HG03066 (cell line): ENCODE results near the gene PEX5L.
"Not testable (repeated sequence)": the region's sequence is repeated elsewhere in the genome, so short reads cannot be mapped to it uniquely, and the experiment has no call there.

ENCODE experiments used
- ATAC-seq: cut with Tn5 transposase; IDR thresholded peaks from one replicate; pipeline ENCODE4 v1.9.1; 2021; ENCODE audit warnings: low read depth; ENCODE audit not compliant: unreplicated experiment

Gene PEX5L, protein sequence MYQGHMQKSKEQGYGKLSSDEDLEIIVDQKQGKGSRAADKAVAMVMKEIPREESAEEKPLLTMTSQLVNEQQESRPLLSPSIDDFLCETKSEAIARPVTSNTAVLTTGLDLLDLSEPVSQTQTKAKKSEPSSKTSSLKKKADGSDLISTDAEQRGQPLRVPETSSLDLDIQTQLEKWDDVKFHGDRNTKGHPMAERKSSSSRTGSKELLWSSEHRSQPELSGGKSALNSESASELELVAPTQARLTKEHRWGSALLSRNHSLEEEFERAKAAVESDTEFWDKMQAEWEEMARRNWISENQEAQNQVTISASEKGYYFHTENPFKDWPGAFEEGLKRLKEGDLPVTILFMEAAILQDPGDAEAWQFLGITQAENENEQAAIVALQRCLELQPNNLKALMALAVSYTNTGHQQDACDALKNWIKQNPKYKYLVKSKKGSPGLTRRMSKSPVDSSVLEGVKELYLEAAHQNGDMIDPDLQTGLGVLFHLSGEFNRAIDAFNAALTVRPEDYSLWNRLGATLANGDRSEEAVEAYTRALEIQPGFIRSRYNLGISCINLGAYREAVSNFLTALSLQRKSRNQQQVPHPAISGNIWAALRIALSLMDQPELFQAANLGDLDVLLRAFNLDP

DNA sequence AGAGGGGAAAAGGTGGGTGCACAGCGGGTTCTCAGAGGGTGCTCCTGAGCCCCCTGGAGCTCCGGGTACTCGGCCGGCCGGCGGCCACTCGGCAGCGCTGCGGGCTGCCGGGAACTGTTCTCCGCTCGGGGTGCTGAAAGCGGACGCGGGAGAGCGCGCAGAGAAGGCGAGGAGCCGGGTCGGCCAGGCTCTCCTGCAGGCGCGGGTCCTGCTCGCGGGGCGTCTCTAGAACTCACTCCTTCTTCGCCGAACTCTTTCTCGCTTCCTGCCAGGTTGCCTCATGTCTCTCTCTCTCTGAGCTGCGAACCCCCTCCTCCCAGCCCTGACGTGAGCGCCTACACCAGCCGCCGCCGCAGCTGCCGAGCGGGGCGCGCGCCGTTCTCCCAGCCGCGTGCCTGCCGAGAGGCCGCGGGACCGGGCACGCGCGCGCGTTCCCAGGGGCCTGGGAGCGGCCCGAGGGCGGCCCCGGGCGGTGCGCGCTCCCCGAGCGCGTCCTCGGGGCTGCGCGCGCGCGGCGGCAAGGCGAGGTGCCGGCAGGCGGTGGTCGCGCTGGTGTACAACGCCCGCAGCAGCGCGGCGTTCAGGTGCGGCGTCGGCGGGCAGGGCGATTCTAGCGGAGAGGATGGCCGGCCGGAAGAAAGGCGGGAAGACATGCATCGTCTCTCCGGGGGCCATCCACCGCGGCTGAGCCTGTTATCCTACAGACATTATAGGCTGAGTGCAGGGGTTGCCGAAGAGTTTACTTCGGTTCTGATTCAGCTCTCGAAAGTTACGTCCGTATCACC lies at the start of gene PEX5L:
PEX5L (minus strand) TSS at position 267 of the 785 bp plus-strand sequence. CDS start 338 bp downstream, outside the sequence.
- ATAC-seq, result peak; percentile 84

DNA sequence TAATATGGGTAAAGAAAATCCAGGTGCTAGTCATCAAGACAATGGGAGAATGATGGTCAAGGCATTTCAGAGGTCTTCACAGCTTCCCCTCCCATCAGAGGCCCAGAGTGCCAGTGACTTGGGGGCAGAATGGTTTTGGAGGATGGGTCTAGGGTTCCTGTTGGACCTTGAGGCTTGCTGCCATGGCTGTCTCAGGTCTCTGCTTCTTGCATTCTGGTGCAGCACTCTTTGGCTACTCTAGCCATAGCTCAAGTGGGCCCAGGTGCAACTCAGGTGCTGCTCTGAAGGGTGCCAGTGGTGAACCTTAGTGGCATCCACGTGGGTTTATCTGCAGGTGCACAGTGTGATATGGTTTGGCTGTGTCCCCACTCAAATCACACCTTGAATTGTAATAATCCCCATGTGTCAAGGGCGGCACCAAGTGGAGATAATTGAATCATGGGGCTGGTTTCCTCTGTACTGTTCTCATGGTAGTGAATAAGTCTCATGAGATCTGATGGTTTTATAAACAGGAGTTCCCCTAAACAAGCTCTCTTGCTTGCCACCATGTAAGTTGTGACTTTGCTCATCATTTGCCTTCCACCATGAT lies 48.5 kb upstream of the PEX5L start:
- no peak for ATAC-seq

DNA sequence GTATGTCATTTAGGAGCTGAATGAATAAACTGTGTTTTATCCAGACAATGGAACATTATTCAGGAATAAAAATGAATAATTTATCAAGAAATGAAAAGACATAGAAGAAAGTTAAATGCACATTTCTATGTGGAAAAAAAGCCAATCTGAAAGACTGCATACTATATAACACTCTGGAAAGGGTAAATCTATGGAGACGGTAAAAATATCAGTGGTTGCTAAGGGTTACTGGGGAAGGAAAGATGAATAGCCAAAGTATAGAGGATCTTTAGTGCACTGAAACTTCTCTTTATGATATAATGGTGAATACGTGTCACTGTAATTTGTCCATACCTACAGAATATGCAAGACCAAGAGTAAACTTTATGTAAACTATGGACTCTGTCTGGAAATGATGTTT lies 46.0 kb upstream of the PEX5L start:
- no peak for ATAC-seq

DNA sequence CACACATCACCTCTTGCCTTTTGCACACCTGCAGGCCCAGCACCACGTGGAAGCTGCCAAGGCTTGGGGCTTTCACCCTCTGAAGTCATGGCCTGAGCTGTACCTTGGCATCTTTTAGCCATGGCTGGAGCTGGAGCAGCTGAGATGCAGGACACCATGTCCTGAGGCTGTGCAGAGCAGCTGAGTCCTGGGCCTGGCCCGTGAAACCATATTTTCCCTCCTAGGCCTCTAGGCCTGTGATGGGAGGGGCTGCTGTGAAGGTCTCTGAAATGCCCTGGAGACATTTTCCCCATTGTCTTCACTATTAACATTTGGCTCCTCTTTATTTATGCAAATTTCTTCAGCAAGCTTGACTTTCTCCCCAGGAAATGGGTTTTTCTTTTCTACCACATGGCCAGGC lies 41.9 kb upstream of the PEX5L start:
- no peak for ATAC-seq

DNA sequence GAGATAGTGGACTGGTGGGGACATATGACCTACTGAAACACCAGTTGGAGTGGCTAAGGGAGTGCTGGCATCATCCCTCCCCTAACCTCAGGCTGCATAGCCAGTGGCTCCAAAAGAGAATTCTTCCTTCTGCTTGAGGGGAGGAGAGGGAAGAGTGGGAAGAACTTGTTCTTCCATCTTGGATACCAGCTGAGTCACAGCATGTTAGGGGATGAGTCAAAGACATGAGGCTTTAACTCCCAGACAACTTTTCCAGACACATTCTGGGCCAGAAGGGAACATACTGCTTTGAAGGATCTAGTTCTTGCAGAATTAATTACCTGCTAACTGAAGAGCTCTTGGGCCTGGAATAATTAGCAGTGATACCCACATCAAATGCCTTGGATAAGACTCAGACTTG lies 36.8 kb upstream of the PEX5L start:
- no peak for ATAC-seq

DNA sequence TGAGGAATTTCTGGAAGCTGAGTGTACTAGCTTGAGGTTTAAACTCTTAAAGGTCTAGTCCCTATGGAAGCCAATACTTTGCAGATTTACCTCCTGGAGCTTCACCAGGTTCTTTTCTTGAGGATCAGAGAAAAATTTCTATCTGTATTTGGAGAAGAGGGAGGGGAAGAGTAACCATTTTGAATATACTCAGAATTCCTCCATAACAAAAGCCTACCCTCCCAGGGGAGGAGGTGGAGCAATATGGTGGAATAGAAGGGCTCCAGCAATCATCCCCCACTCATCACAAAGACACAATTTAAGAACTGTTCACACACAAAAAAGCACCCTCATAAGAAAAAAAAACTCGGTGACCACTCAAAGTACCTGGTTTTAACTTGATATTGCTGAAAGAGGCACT lies 36.0 kb upstream of the PEX5L start:
- ATAC-seq, result no peak

DNA sequence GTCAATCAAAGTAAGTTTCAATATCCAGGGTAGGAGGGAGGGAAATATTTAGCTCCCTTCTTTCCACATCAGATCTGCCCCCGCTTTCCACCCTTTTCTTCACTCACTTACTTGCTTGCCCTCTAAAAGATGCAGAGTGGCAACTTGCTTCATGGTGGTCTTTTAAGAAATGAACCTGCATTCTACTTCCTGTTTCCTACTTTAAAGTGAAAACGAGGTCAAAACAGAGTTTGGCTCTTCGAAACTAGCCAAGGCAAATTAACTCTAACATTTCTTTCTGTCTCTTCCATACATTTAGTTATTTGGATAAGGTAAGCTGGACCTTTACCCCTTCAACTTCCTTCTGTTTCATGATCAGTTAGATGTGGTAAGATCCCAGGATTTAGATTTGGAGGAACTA lies 34.2 kb upstream of the PEX5L start:
- no peak for ATAC-seq

DNA sequence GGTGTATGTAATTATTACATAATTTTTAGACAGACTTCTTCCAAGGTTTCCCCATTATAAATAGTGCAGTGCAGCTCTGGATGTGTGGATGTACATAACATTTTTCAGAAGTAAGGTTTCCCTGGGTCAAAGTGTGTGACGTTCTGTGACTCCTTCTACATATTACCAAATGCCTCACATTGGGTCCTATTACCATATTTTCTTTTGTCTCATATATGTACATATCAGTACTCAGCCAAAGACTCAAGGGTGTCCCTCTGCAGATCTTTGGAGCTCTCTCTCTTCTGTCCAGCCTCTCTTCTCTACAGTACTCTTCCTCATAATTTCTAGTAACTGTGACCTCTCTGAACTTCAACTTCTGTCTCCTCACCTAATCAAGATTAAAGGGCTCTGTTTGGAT lies 31.3 kb upstream of the PEX5L start:
- ATAC-seq, result no peak

DNA sequence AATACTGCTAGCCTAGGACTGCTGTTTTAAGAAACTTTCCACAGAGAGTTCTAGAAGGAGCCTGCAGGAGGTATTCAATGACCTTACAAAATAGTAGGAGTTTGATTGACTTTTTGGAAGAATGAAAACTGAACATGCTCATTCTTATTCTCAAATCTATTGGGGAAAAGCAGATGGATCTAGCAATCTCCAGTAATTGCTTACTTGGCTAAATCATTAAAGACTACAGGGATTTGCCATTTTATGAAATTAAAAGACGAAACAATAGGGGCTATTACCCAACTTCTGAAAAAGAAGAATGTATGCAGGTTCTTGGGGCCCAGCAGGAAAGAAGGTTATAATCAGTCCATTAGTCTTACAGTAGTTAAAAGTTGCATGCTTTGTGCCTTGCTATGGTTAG lies 29.9 kb upstream of the PEX5L start:
- no peak for ATAC-seq

DNA sequence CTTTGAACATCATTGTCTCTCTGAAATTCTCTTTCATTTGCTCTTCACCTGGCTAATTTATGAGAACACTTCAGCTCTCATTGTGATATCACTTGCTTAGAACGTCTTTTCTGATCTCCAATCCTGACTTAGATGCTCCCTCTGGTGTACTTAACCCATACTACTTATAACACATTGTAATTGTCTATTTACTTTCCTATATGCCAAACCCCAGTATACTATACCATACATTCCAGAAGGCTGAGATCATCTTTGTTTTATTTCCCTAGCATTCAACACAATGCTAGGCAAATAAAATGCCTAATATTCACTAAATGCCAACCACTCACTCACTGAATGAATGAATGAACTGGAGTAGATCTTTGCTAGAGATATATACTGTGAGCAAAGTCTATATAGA lies 27.0 kb upstream of the PEX5L start:
- no peak for ATAC-seq

DNA sequence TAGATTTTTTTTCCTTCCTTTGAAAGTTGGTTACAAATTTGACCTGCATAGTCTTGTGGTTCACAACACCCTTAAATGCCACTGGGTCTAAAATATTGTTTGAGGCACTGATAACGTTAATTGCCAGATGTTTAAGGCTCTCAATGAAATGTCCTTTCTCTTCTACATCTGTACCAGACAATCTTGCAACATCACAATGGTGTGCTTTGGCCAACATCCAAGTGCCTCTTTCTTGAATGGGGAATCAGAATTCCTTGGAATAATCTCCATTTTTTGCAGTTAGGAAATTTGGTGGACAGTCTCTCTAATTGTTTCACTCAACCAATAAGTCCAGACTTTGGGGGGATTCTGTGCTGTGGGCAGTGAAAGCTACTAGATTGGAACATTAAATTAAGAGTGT lies 26.0 kb upstream of the PEX5L start:
- ATAC-seq, result no peak

DNA sequence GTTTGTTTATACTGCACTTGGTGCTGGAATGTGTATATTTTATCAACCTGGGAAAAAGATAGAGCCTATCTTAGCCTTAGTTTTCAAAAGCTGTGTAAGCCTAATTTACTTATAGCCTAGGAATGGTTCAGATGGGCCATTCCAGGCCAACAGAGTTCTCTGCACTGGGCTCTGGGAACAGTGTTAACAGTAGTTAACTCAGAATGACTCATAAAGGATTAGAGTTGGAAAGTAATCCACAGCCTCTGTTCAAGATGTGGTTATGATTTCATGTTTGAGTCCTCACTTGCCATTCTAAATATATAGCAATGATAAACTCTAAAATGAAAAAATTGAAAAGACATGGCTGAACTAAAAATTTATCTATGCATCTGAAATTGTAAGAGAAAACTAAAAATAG lies 22.6 kb upstream of the PEX5L start:
- ATAC-seq, result no peak

DNA sequence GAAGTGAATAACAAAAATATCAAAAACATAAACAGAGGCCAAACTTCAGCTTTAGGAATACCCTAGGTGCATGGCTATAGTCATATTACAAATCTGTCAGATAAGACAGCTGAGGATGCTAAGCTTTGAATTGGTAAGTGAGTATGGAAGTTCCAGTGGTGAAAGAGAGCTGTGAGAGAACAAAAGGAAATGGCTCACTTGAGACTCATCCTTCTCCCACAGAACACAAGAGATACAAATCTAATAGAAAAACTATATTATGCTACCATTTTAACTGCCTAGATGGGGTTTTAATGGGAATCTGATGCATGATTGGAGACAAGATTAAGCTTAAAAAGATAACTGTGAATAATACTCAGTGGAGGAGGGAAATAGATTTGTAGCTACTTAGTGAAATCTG lies 21.5 kb upstream of the PEX5L start:
- no peak for ATAC-seq

DNA sequence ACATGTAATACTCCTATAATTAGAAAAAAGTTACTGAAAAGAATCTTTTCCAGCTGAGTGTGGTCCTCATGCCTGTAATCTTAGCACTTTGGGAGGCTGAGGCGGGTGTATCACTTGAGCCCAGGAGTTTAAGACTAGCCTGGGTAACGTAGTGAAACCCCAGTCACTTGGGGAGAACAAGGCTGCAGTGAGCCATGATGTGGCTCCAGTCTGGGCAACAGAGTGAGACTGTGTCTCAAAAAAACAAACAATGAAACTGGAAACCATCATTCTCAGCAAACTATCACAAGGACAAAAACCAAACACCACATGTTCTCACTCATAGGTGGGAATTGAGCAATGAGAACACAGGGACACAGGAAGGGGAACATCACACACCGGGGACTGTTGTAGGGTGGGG lies 18.9 kb upstream of the PEX5L start:
- not testable (repeated sequence) for ATAC-seq

DNA sequence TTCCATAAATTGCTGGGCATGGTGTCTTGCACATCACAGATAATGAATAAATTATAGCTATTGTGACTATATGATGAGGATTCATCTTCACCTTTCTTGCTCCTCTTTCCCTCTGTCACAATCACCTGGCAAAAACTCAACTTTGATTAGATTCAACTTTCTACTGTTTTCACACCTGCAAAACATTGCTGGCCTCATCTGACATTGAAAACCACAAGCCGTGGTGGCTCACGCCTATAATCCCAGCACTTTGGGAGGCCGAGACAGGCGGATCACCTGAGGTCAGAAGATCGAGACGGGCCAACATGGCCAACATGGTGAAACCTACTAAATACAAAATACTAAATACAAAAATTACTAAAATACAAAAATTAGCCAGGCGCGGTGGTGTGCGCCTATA lies 12.7 kb upstream of the PEX5L start:
- no peak for ATAC-seq

DNA sequence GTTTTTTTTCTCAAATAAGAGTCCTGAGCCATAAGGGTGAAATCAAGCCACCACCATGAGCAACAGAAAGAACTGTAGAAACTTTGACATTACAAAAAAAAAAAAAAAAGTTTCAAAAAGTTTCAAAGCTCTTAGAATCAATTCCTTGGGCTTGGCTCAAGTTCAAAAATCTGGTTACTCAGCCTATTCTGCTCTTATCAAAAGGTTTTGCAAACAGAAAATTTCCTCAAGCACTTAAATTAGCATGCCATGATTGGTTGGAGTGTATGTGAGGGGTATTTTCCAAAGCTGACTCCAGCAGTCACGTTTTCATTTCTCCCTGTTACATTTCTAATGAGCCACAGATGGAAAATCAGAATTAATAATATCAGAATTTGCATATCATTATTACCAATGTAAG lies 12.1 kb upstream of the PEX5L start:
- no peak for ATAC-seq

DNA sequence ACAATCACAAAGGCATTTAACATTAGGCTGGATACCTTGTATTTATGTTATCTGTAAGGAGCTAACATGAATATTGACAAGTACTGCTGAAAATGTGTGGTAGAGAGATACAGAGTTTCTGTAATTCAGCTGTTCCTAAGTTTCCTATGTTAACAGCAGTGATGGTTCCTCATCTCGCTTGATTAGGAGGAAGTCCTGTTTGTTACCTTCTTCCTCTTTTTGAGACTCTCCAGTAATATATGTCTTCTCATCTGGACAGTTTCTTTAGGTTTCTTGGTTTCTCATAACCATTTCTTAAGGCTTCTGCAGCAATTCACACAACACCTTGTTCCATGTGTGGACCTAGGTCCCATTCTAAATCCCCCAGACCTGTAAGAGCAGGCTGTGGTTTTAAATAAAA lies 11.4 kb upstream of the PEX5L start:
- ATAC-seq, result peak; percentile 89

DNA sequence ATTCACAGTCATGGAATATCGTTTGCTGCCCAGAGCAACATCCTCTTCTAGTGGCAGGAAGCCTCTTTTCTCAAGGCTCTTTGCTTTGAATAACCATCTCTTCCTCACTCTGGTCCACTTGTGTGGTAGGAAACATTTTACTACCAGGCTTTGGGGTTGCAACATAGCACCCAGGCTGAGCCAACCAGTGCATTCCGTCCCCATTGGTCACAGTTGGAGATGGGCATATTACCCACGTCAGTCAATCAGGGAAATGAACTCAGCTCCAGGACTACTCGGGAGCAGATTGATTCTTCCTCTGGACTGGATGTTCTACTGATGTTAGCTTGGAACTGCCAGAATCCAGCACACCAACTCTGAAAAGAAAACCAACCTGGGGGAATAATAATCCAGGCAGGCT lies 4.2 kb upstream of the PEX5L start:
- ATAC-seq, result no peak

DNA sequence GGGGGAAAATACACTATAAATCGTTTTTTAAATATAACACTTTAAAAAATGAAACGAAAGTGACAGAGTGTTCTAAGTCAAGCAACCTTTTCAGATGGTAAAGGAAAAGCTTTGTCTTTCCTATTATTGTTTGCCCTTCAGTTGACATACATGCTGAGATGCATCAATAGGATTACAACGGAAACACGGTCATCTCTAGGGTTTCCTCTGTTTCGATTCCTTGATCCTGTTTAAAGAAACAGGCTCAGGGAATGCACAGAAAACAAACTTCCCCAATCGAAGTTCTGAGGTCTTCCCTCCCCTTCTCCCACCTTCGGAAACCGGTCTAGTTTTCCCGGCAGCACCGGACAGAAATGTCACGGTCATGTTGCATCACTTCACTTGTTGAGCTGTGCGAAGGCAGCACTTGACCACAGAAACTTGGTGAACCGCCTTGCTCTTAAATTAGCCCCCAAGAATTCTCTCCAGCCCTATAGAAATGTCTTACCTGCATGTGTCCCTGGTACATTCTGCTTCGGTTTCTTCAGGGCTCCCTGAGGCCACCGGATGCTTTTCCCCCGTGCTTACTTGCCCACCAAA lies 556 bp downstream of the PEX5L start:
- ATAC-seq, result peak; percentile 62

DNA sequence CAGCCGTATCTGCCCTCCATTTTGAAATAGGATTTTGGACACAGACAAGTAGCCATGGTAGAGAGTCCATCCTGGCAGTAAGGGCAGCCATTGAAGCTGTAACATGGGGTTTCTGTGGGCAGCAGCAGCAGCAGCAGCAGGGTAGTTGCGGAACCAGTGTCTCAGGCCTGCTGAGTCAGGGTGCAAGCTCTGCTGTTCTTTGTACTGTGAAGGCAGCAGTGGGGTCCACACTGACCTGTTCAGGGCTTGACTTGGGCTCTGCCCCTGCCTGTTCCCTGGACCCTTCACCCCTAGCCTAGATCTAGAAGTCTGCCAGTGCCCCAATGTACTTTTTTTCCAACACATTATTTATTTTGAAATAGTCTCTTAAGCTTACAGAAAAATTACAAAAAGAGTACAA lies 9.7 kb downstream of the PEX5L start:
- no peak for ATAC-seq

DNA sequence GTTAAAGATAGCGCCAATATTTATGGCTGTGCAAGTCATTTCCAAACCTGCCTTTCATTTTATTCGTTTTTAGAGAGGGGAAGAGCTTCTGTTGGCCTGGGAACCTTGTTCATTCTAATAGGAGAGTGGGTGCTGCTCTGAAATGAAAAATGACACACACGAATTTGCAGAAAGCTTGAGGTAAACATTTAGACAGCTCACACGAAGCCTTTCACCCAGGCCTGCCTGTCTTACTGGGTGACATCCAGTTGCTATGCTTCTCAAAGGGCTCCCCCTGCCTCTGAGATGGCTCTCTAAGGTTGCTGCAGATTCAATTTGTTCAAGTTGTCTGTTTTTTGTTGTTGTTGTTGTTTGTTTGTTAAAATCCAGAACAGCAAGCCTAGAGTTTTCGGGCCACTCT lies 18.2 kb downstream of the PEX5L start:
- ATAC-seq, result peak; percentile 88
